Activated T-helper 9 cell treated with anti-CD3 and anti-CD28 coated beads, Interleukin-2, amount 50 U/mL, for 16 hours (primary cell): ENCODE results near the gene KIRREL3.

ENCODE experiments used
- DNase-seq: peaks from one replicate; pipeline ENCODE4 v3.0.0-alpha.2; 2020; ENCODE audit warnings: low read depth

Gene KIRREL3

DNA sequence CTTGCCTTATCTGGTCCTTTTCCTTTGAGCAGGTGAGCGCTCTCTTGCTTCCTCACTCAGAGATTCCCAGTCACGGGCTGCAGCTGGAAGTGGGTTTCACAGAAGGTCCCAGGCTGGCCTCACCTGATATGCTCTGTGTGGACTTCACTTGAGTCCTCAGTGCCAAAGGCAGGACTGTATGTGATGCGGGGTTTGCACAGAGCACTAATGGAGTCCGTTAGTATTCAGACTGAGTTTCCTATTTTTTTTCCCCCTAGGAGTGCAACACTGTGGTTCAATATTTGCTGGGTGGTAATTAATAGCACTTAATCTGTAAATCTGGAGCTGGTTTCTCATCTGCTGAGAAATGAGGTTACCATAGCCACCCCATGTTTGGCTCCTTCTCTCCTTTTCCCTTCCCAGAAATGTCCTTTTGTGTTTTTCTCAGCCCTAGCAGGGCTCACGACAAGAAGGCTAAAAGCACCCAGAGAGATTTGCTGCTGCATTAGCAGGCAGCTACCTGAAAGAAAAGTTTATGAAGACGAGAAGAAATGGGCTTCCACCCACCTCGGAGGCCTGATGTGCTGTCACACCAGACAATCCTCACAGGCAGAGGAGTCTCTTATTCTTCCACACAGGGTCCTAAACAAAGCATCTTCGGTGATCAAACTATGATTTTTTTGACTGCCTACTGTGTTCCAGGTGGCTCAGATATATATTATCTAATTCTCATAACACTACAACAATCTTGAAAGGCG lies 262.1 kb downstream of the KIRREL3 start:
- DNase-seq: no peak

DNA sequence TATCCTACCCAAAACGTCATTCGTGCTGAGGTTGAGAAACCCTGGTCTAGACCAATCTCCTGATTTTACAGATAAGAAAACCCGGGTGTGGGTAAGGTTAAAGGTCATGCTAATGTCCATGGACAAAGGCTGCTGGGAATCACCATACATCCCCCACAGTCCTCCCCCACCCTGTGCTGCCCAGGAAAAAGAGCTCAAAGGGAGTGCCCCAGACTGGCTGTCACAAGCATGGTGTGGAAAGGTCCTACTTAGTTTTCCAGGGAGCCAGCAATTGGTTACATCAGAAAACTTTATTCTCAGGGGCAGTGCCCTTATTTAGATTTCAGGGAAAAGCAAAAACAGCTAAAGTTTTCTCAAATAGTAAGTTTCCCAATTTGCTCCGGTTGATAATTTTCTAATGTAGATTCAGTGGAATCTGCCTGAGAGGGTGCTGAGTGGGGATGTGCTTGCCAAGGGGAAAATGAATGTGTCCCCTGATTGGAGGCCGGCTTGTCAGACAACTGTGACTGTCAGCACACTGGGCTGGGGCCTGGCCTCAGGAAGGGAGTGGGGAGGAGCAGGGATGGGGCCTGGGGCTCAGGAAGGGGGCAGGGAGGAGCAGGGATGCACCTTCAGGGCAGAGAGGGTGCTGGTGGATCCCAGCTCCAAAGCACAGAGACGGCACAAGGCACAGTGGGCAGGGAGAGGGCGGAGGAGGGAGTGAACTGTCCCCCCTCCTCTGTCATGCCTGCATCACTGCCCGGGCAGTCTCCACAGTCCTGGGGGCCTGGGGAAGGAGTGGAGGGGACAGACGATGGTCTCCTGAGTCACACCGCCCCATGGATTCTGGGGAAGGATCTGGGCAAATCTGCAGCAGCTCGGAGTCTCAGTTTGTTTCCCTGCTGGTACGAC lies 263.6 kb downstream of the KIRREL3 start:
- no peak for DNase-seq

DNA sequence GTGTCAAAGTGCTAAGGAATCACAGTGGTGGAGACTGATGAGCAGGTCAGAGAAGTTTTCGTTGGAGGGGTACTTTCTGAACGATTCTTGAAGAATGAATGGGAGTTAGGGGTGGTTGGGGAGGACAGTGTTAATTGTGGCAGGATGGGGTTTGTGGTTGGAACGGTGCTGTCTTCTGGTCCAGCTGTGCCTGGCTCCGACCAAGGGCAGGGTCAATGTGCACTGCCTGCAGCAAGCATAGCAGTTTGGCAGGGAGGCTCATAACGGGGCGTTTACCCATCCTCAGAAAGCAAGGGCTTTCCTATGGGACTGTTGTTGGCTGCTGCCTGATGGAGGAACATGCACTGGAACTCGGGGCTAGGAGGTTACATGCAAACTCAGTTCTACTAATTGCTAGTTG lies 265.8 kb downstream of the KIRREL3 start:
- DNase-seq: no peak

DNA sequence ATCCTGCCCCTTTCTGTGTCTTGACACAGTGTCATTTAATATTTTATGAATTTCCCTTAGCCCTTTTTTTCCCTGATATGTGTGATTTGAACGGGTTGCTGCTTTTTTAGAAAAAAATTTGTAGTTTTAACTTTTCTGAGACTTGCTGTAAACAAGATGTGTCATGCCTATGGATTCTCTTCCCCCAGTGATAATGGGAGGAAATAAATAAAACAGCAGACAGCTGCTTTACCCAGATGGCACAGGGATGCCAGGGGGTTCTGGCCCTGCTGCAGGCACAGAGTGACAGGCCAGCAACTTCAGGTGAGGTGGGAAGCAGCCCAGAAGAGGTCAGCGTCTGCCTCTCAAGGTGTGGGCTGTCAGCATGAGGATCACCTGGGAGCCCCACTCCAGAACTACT lies 266.9 kb downstream of the KIRREL3 start:
- DNase-seq: no peak

GRCh38 chr11:126732981-126733380 lies 267.6 kb downstream of the KIRREL3 start:
- DNase-seq: no peak

GRCh38 chr11:126731576-126732142 lies 268.9 kb downstream of the KIRREL3 start:
- no peak for DNase-seq

GRCh38 chr11:126727381-126727780 lies 273.2 kb downstream of the KIRREL3 start:
- no peak for DNase-seq

DNA sequence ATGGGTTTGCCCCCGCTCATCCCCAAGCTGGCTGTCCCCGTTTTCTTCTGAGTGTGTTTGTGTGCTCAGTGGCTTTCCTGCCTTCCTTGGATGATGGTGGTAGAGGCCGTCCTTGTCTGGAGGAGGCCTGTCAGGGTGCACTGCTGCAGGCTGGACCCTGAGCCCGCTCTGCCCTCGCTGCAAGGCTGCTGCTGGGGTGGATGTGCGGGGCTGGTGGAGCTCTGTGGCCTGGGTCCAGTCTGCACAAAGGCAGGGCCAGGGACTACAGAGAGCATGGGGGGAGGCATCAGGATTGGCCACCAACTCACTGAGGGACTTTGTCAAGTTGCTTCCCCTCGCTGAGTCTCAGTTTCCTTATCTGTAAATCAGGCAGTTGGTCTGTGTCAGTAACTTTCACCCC lies 275.0 kb downstream of the KIRREL3 start:
- DNase-seq: no peak

DNA sequence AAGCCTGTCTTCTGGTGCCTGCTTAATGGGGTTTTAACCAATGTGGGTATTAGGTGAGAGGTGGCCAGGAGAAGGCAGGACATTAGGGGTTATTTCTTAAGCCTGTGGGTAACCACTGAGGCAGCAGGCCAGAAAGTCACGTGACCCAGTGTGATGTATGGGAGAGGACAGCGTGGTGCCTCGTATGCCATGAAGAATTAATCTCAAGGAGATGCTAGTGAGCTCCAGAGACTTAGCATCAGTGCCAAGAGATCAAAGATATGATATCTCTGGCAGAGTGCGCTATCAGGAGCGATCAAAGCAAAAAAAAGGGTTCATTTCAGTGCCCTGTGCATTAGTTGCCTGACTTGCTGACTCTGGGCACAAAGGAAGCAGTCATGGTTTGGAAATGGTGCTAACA lies 275.5 kb downstream of the KIRREL3 start:
- no peak for DNase-seq

- DNase-seq: no peak
Measured at GRCh38 chr11:126723665-126724045, 276.9 kb downstream of the KIRREL3 start.

DNA sequence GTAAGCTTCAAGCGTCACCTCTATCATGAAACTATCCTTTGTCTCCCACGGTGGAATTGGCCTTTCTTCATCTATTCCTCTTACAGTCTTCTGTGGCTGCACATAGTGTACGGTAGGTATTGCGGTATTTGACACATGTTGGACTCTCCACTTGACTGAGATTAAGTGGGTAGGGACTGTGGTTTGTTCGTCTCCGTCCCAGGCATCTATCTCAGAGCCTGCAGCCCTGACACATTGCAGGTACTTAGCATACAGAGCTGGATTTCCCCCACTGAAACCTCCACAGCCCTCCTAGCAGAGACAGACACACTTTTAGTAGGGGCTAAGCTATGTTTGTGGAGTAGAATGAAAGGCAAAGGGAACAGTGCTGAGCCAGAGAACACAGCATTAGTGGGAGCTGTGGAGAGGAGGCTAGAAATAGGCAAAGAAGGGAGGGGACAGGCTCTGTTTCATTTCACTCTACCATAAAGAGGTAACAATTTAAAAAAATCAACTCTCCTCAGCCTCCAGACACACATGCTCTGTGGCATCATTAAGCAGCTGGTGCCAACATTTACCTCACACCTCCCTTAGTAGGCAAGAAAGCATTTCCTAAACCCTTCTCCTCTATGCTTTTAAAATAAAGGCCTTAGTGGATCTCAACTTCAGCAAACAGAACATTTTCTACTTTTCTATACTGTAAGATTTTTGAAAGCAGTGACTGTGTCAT lies 277.5 kb downstream of the KIRREL3 start:
- no peak for DNase-seq

- no peak for DNase-seq
Measured at GRCh38 chr11:126722006-126722736, 278.4 kb downstream of the KIRREL3 start.

DNA sequence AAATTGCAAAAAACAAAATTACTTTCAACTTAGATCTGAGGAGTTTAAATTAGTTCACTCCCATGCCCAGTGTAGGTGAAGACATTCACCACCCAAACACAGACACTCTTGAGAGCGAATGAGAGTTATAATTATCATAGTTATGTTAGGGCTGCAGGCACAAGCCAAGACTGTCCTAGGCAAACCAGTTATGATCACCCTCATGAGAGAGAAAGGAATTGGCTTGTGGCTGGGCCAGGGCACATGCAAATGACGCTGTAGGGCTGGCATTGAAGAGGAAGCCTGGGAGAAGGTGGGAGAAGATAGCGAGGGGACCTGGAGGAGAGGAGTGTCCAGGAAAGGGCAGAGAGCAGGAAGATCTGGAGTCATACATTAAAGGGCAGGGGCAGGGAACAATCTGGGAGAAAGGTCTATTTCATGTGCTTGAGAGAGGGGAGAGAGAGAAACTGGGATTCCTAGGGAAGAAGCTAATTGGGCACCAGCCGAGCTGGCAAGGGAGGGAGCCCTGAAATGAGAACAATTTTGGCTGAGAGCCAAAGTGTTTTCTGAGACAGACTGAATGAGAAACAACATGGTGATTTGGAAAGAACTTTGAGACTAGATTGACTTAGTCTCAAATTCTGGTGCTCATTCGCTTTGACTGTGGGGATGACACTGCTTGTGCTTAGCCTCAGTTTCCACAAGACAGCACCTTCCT lies 279.9 kb downstream of the KIRREL3 start:
- no peak for DNase-seq

DNA sequence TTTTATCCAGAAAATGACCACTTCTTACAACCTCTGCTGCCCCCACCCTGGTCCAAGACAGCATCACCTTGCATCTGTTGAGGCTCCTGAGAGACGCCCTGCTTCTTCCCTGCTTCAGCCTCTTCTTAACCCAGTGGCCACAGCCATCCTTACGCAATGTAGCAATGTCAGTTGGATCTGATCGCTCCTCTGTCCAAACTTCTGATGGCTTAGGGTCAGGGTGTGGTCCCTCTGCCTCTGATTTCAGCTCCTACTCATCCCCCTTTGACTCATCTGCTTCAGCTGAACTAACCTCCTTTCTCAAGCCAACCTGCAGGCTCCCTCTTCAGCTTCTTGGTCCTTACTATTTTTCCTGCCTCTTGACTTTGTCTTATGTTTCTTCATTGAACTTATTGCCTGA lies 280.8 kb downstream of the KIRREL3 start:
- DNase-seq: no peak

GRCh38 chr11:126718276-126718675 lies 282.3 kb downstream of the KIRREL3 start:
- DNase-seq: no peak

DNA sequence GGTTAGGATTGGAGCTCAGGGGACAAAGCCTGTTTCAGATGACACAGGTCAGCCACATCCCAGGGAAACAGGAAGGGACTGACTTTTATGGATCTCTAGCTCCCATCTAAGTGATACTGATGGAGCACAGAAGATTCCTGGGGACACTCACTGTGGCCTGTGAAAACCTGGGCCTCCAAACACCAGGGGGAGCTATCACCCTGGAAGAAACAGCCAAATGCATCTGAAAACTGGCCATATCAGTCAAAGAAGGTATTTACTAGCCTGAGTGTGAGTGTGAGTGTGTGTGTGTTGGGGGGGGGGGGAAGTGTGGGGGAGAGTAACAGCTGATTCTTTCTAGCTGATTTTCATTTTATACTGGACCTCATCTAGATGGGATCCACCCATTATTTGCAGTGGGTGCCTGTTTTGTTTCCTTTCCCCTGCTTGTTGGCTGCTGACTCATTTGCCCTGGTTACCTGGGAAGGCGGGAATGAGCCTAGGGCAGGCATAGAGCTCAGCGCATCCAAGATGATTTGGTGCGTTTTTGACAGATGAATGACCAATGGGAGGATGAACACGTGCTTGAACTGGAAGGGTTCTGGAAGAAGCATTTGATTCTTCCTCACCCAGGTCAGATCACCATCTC lies 284.0 kb downstream of the KIRREL3 start:
- no peak for DNase-seq

GRCh38 chr11:126713806-126714205 lies 286.8 kb downstream of the KIRREL3 start:
- no peak for DNase-seq

- DNase-seq: no peak
Measured at GRCh38 chr11:126711977-126712625, 288.5 kb downstream of the KIRREL3 start.

GRCh38 chr11:126710804-126711399 lies 289.7 kb downstream of the KIRREL3 start:
- no peak for DNase-seq

GRCh38 chr11:126707498-126707897 lies 293.1 kb downstream of the KIRREL3 start:
- no peak for DNase-seq
